NCI-H2171 treated with DMSO at 0.1 percent for 48 hours (cell line): Measurements from ENCODE around the gene PTPRN2.

Experiments
- DNase-seq: peaks from one replicate; lab custom pipeline; 2025; lab: John Stamatoyannopoulos, UW

PTPRN2 gene

DNA sequence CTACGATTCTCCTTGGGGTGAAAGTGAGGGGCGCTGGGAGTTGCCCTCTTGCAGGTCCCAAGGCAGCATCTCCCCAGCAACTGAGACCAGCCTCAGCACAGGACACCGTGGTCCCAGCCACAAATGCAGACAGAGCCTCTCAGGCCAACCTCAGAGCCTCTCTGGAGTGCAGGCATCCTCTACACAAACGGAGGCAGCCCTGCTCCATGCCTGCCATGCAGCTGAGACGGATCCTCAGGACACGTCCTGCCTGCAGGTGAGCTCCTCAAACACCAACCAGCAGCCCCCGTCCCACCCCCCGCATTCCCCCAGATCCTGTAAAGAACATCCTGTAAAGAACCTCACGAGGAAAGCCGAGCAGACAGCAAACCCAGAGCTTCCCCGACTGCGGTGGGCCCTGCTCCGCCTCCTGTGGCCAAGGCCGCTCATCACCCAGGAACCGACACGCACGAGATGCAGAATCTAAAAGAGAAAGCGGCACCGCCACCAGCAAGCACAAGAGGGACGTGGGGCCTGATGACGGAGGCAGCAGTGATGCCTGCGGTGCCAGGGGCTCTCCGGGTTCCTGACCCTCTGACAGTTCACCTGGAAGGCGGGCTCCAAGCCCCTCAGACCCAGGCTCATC, 186.9 kb downstream of the PTPRN2 start:
- no peak for DNase-seq

GRCh38 chr7:158399762-158400161, 187.9 kb downstream of the PTPRN2 start:
- DNase-seq: no peak

DNA sequence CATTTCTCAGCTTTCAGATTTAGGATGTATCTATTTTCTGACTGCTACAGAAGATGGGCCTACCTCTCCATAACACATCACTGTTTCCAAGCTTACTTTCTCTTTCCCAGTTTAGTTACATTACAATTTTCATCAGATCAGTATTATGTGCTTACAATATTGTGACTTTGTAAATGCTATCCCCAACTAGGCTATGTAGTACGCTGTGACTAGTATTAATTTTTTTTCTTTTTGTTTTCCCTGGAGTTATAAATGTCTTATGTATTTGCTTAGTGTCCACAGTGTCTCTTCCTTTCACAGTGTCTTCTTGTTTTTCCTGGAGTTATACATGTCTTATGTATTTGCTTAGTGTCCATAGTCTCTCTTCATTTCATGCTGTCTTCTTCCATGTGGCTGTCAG, 188.9 kb downstream of the PTPRN2 start:
- no peak for DNase-seq

- DNase-seq: no peak
These were observed 189.7 kb downstream of the PTPRN2 start for GRCh38 chr7:158397885-158398284.

DNA sequence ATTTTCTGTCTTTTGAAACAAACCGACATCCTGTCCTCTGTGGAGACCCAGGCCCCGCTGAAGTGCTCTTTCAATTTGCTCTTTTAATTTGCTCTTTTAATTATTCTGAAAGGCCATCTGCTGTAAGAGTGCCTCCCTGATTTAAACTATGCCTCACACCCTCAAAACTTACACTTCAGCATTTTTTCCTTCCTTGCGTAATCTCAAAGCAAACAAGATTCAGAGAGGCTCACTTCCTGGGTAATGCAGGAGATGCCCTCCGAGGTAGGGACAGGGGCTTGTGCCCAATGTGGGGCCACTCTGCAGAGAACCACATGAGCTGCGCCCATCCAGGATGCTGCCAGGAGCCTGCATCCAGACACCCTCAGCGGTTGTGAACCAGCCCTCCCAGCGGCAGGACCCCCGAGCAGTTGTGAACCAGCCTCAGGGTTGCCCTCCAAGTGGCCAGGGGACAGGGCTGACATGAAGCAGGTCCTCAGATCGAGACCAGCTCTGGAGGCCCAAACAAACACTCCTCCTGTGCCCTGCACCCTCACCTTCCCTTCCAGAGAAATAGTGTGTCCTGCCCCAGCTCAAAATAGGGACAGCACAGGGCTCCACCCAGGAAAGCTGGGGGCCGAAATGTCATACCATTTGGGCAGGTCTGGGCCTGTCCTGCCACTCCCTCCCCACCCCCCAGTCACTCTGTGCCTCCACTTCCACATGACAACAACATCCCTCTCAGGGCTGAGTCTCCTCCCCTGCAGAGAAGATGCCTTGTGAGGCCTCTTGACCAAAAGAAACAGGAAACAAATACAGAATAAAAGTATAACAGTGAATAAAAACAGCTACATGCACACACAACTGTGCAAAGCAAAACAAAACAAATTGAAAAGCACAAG, 190.4 kb downstream of the PTPRN2 start:
- DNase-seq: no peak

GRCh38 chr7:158396301-158396905, 191.2 kb downstream of the PTPRN2 start:
- DNase-seq: no peak

DNA sequence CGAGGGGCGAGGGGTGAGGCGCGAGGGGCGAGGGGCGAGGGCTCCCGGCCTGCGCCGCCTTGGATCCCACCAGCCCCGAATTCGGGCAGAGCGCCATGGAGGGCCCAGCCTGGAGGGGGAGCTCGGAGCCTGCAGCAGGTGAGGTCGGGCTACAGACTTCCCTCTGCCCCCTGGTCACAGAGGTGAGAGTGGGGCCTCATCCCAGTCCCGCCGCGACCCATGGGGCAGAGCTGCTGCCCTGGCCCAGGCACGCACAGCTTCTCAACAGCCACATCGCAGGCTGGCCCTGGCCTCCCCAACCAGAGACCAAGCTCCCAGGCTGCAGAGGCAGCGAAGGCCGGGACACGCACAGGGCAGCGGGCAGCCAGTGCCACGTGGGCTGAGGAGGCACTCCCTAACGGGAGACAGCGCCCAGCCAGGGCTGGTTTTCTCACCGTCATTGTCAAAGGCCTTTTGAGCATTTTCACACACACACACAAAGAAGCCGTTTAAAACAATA, 191.8 kb downstream of the PTPRN2 start:
- no peak for DNase-seq

- DNase-seq: no peak
These were observed 192.3 kb downstream of the PTPRN2 start for GRCh38 chr7:158395349-158395748.

- peak; percentile 45 for DNase-seq
These were observed 192.7 kb downstream of the PTPRN2 start for GRCh38 chr7:158394936-158395335.

GRCh38 chr7:158393926-158394625, 193.5 kb downstream of the PTPRN2 start:
- DNase-seq: no peak

DNA sequence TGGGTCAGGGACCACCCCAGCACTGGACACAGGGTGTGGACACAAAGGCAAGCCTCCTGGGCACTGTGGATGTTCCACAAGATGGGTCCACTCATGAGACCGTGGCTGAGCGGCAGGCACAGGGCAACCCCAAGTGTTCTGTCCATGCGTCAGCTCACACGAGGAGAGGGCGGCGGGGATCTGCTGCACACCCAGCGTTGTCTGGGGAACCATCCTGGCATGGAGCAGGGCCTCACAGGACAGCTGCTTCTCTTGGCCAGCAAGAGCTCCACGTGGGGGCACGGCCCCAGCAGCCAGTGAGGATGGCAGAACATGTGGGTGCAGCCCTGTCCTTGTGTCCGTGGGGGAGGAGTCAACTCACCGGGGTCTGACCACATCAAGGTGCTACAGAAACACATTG, 195.4 kb downstream of the PTPRN2 start:
- DNase-seq: no peak

DNA sequence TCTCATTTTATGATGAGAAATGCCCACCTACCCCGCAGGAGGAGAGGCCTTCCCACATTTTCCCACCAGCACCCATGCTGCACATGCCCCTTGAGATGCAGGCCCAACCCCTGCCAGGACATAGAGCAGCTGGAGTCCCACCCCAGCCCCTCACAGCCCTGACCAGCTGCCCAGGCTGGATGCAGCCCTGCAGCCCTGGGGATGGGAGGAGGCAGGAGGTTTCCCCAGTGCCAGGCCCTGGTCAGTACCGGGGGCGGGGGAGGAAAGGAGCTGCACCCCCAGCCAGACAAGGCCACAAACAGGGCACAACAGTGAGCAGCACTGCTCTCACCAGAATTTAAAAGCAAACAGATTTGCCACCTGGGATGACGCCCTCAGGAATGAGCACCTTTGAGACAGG, 196.1 kb downstream of the PTPRN2 start:
- no peak for DNase-seq

- no peak for DNase-seq
These were observed 196.5 kb downstream of the PTPRN2 start for GRCh38 chr7:158391141-158391540.

- DNase-seq: no peak
These were observed 197.2 kb downstream of the PTPRN2 start for GRCh38 chr7:158390460-158390859.

DNA sequence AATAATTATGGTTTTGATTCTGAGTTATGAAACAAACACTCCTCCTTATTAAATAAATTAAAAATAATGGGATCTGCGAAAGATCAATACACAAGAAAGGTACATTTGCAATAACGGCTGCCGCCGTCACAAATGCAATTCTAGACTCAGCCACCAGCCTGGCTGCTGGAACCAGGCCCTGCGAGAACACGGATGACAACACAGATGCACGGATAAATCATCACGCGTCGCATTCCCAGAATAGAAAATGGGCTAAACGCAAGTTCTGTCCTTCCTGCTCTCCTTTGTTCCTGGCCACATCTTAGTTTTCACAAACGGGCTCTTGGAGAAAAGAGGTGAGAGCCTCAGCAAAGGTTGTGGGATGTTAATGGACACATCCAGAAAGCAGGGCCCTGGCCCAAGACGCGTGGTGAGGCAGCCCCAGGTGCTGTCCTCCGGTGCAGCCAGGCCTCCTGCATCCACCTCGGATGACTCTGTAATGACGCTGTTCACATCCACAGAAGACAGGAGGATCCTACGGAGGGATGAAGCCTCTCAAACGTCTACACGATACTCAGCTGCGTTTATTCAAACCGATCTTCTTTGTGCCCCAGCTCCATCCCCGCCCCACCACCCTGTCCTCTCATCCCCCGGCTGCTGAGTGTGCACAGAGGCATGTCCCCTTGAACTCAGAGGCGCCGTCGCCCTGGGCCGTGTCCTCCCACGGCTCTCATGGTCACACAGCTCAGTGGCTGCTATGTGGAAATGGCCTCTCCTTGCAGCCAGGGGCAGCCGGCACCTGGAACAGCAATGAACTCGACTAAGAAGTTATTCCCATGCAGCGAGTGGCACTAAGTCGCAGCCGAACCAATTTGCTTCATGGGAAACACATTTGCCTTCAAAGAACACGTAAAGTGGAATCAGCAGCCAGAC, 197.9 kb downstream of the PTPRN2 start:
- DNase-seq: no peak

DNA sequence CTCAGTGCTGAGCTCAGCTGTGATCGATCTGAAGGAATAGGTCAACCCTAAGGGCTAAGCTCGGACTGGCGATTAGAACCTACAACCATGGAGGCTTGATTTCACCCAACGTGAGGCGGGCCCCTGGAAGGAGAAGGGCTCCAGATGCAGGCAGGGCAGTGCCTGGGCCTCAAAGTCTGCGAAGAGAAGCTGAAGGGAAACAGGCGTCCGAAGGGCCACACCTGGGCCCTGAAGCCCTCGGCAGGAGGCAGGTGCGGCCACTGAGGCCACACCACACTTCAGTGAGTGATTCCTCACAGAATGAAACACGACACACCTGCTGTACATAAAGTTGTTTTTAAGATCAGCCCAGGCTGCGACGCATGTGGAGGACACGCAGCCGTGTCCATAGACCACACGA, 198.7 kb downstream of the PTPRN2 start:
- DNase-seq: no peak

- no peak for DNase-seq
These were observed 199.6 kb downstream of the PTPRN2 start for GRCh38 chr7:158388072-158388471.

DNA sequence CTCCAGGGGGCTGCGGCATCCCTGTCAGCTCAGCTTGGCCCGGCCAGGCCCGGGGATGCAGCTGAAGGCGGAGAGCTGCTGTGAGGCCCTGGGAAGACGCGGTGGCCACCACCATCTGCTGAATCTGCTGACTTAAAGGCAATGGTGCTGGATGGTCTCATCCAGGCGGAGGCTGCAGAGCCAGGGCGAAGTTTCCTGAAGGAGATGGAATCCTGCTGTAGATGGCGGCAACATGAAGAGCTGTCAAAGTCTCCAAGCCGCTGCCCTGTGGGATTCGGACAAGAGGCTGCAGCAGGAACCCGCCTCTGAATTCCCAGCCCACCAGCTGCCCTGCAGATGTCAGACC, 200.1 kb downstream of the PTPRN2 start:
- no peak for DNase-seq

GRCh38 chr7:158386866-158387545, 200.6 kb downstream of the PTPRN2 start:
- peak; percentile 9 for DNase-seq

DNA sequence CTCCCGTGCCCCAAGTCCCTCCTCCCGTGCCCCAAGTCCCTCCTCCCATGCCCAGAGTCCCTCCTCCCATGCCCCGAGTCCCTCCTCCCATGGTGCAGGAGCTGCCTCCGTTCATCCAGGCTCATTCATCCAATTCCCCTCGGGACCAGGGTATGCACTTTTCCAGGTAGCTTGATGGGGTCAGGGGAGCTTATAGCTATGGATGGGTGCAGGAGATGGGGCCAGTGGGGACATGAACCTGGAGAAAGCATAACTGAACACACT, 201.3 kb downstream of the PTPRN2 start:
- DNase-seq: no peak
